ENCODE results near the gene SCO2.

SCO2 gene

GRCh38 chr22:50473855-50474671, 51.3 kb downstream of the SCO2 start:
- DNase-seq = no peak
